Prostate gland (tissue), 2 donors: ENCODE measurements around the gene LBH. TPM values are rescaled to one million over a fixed set of nuclear protein-coding genes. Genes with fewer than 3 reads are reported as not detected.

Experiments
- DNase-seq: peaks from one replicate; pipeline ENCODE4 v3.0.0-alpha.2; 2019; ENCODE audit warnings: low spot score
- H3K27ac ChIP-seq, 2 donors: fragments of 200-600 bp; sonication (generic); 2 replicates each; pipeline ENCODE4 v1.5.1; 2017 to 2019
- H3K27me3 ChIP-seq: fragments of 200-600 bp; sonication (generic); replicated peaks from 2 replicates; pipeline ENCODE4 v1.5.1; 2019; ENCODE audit not compliant: insufficient read depth
- H3K36me3 ChIP-seq, 2 donors: fragments of 200-600 bp; sonication (generic); 1 replicate in 1 of 2; 2 replicates in 1 of 2; pipeline versions ENCODE4 v1.5.1 to v1.8.1; 2017 to 2019
- H3K4me1 ChIP-seq: fragments of 200-600 bp; sonication (generic); replicated peaks from 2 replicates; pipeline ENCODE4 v1.5.1; 2019
- H3K4me3 ChIP-seq, 2 donors: fragments of 200-600 bp; sonication (generic); 2 replicates each; pipeline ENCODE4 v1.5.1; 2017 to 2019
- H3K9me3 ChIP-seq: fragments of 200-600 bp; sonication (generic); 2 replicates; pipeline ENCODE4 v1.5.1; 2017
- POLR2A ChIP-seq: fragments of 450-650 bp; IDR thresholded peaks from one replicate; pipeline ENCODE4 v1.6.1; 2016; ENCODE audit warnings: antibody characterized with exemption, mild to moderate bottlenecking
- POLR2AphosphoS5 ChIP-seq: sonication (generic); formaldehyde crosslinking; IDR thresholded peaks from one replicate; pipeline ENCODE4 v1.6.1; 2017; ENCODE audit warnings: antibody characterized with exemption
- WGBS: methylation state at CpG from one replicate; pipeline ENCODE4 v1.1.5; 2018; 5-methylcytosine and 5-hydroxymethylcytosine counted together
- intact Hi-C: fragments of 100-400 bp; cut with DNase I; formaldehyde crosslinking; loops from one replicate; pipeline ENCODE4 v1.14.2; 2022
- total RNA-seq, 2 donors: library from RNA; depleted of rRNA; stranded (reverse); fragments of >200 nt; gene quantifications; one replicate each; pipeline ENCODE4 v1.1.0, GENCODE V29; 2016
- TF ChIP-seq, protein P1 (sequence below), 4 experiments: fragments of 200-600 bp in 2 of 4; fragments of 450-650 bp in 2 of 4; sonication (generic) in 2 of 4; IDR thresholded peaks; 1 replicate in 3 of 4; 2 replicates in 1 of 4; pipeline ENCODE4 v1.5.1; 2016 to 2019; ENCODE audit warnings: antibody characterized with exemption in 4 of 4, mild to moderate bottlenecking in 2 of 4, moderate library complexity in 2 of 4

Gene LBH
- total RNA-seq, 2 donors from 2014 or later, result 33.3 to 41.8 TPM

DNA sequence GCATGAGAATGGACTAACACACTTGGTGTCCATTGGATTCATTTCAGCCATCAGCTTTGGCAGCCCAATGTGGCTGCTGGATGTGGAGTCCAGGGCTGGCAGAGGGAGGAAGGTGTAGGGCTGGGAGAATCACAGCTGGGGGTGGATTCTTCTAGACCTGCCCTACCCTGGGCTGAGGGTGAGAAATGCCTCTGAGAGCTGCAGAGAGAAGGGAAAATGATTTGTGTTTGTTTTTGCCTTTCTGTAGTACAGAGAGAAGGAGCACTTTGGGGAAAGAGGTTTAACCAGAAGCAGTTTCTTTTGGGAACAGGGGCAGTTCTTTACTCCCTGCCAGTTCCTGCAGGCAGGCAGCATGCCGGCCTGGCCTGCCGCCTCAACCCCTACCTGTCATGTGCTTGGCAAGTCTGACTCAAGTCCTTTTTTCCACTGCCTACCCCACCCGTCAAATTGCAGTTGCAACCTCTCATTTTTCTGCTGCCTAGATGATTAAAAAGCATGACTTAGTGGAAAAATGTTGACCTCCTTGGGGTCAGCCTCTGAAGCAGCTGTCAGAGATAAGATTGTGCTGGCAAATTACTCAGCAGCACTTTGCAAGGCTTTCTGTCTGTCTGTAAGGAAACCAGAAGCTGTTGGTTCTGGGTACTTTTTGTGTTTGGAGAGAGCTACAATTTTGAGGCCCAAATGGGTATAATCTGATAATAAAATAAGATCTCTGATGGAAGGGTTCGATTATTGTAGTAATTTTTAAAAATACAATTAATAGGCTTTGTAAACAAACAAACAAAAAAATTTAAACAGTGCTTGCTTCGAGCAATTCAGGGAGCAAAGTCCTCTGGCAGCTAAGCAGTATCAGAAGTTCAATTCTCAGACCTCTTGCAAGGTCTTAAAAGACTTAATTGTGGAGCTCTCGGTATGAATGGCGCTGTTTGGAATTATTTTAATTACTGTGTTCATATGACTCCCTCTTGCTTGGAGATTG is 21.7 kb downstream of the LBH start:
- Histone ChIP-seq H3K27ac (no peak overlapping the region), H3K4me1 (peaks cover 3% of the 10 kb centered on the region), H3K4me3 (no peak overlapping the region), H3K36me3 (no peaks in the 10 kb centered on the region), H3K27me3 (no peaks in the 10 kb centered on the region), H3K9me3 (no peaks in the 10 kb centered on the region)
- 31% methylated on average over 7 of the region's 7 CpGs for WGBS
- TF ChIP-seq POLR2A, result no peak
- TF ChIP-seq, protein P1, sequence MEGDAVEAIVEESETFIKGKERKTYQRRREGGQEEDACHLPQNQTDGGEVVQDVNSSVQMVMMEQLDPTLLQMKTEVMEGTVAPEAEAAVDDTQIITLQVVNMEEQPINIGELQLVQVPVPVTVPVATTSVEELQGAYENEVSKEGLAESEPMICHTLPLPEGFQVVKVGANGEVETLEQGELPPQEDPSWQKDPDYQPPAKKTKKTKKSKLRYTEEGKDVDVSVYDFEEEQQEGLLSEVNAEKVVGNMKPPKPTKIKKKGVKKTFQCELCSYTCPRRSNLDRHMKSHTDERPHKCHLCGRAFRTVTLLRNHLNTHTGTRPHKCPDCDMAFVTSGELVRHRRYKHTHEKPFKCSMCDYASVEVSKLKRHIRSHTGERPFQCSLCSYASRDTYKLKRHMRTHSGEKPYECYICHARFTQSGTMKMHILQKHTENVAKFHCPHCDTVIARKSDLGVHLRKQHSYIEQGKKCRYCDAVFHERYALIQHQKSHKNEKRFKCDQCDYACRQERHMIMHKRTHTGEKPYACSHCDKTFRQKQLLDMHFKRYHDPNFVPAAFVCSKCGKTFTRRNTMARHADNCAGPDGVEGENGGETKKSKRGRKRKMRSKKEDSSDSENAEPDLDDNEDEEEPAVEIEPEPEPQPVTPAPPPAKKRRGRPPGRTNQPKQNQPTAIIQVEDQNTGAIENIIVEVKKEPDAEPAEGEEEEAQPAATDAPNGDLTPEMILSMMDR (IDR thresholded peaks at IDR 0.05), result no peak
- peak; percentile 22 for TF ChIP-seq POLR2AphosphoS5
- intact Hi-C loops, result no loop called here
- peak; percentile 39 for DNase-seq

DNA sequence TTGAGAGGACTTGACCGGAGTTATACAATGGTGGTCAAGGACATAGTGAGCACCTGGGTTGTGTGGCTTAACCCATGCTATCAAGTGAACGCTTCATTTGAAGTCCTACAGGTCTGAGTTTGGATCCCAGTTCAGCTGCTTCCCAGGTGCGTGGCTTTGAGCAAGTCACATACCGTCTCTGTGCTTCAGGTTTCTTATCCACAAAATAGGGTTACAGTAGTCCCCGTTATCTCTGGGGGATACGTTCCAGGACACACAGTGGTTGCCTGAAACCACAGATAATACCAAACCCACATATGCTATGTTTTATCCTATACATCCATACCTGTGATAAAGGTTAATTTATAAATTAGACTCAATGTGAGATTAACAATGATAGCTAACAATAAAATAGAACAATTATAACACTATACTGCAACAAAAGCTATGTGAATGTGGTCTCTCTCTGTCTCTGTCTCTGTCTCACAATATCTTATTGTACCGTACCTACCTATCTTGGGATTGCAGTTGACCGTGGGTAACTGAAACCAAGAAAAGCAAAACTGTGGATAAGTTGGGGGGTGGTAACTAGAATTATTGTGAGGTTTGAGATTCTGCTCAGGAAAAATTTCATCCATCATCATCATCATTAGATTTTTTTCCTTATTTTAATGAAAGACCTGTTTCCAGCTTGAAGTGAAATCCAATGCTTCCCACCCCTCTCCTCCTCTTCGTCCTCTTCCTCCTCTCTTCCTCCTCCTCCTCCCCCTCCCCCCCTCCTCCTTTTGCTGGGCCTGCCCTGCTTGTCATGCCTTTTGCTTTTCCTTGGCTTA is 22.7 kb downstream of the LBH start:
- Histone ChIP-seq H3K27ac (no peak overlapping the region), H3K9me3 (no peaks in the 10 kb centered on the region), H3K36me3 (no peaks in the 10 kb centered on the region), H3K4me3 (no peak overlapping the region), H3K27me3 (no peaks in the 10 kb centered on the region), H3K4me1 (peaks cover 3% of the 10 kb centered on the region)
- TF ChIP-seq, protein P1 (IDR thresholded peaks at IDR 0.05), result no peak
- TF ChIP-seq POLR2AphosphoS5 (no peak), POLR2A (no peak)
- no peak for DNase-seq
- intact Hi-C loops, result no loop called here
- whole genome bisulfite sequencing, result 87% methylated on average over 9 of the region's 9 CpGs

DNA sequence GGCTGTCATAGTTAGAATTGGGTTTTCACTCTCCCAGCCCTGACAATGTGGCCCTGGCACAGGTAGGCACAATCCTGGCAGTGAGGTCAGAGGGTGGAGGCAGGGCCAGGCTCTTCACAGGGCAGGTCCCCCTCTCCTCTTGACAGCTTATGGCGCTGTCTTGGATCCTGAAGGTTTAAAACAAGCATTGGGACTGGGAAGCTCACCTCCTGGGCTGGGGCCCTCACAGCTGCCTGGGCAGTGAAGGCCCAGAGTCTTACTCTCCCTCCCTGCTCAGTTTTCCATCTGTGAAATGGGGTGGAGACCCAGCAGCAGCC is 23.3 kb downstream of the LBH start:
- Histone ChIP-seq H3K4me3 (no peak overlapping the region), H3K9me3 (no peaks in the 10 kb centered on the region), H3K27me3 (no peaks in the 10 kb centered on the region), H3K27ac (no peak overlapping the region), H3K4me1 (peaks cover 3% of the 10 kb centered on the region), H3K36me3 (no peaks in the 10 kb centered on the region)
- TF ChIP-seq POLR2A (no peak), POLR2AphosphoS5 (no peak)
- TF ChIP-seq, protein P1 (IDR thresholded peaks at IDR 0.05), result no peak
- no peak for DNase-seq
- WGBS, result 89% methylated on average over 1 of the region's 1 CpG
- intact Hi-C loops, result no loop called here

DNA sequence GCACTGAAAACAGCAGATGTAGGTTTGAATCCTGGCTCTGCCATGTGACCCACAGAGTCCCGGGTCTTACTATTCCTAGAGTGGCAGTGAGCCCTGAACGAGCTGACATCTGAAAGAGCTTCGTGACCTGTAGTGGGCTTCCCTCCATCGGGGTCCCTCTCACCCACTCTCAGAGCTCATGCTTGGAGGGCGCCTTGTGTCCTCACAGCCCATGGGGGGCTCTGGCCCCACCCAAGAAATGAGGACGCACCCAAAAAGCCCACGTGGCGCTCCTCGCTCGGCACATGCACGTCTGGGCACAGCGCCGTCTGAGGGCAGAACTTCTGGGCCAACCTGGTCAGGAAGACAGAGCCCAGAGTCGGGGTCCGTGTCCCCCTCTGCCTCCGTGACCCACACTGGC is 23.7 kb downstream of the LBH start:
- Histone ChIP-seq H3K4me3 (no peak overlapping the region), H3K36me3 (no peaks in the 10 kb centered on the region), H3K27me3 (no peaks in the 10 kb centered on the region), H3K9me3 (no peaks in the 10 kb centered on the region), H3K27ac (no peak overlapping the region), H3K4me1 (peaks cover 3% of the 10 kb centered on the region)
- no peak for DNase-seq
- intact Hi-C loops, result no loop called here
- 86% methylated on average over 16 of the region's 16 CpGs for WGBS
- TF ChIP-seq POLR2A (no peak), POLR2AphosphoS5 (no peak)
- TF ChIP-seq, protein P1 (IDR thresholded peaks at IDR 0.05), result no peak
